K562 (cell line): ENCODE data around the gene CCNL2.

Experiments used
- CREB1 ChIP-seq, 2 experiments: sonication (generic) in 1 of 2; formaldehyde crosslinking in 1 of 2; IDR thresholded peaks; 2 replicates each; pipeline versions ENCODE4 v1.6.1 to v1.8.0; 2012 to 2022; ENCODE audit warnings: inconsistent platforms in 1 of 2, mild to moderate bottlenecking in 1 of 2, missing genetic modification reagents in 1 of 2, moderate library complexity in 1 of 2
- GTF2A2 ChIP-seq: IDR thresholded peaks from 2 replicates; pipeline ENCODE4 v1.6.1; 2016; ENCODE audit warnings: mild to moderate bottlenecking, missing genetic modification characterization, missing compliant biosample characterization
- MTF1 ChIP-seq: fragments of 250-450 bp; sonication (Bioruptor Pico); IDR thresholded peaks from 2 replicates; pipeline ENCODE4 v1.9.0; 2021; ENCODE audit warnings: moderate library complexity, mild to moderate bottlenecking, inconsistent platforms, borderline replicate concordance
- TF ChIP-seq, protein P1 (sequence below), 2 experiments: fragments of 450-650 bp in 1 of 2; sonication (generic) in 1 of 2; formaldehyde crosslinking in 1 of 2; IDR thresholded peaks in 1 of 2; conservative IDR thresholded peaks in 1 of 2; 2 replicates each; pipeline versions ENCODE4 v1.6.1 to v1.8.1; 2016 to 2023; ENCODE audit warnings: mild to moderate bottlenecking in 2 of 2, moderate library complexity in 2 of 2, inconsistent platforms in 1 of 2, missing genetic modification reagents in 1 of 2
- TF ChIP-seq, protein P2 (sequence below): sonication (generic); formaldehyde crosslinking; IDR thresholded peaks from 2 replicates; pipeline ENCODE4 v1.8.1; 2023; ENCODE audit warnings: missing genetic modification reagents, mild to moderate bottlenecking, borderline replicate concordance
- TF ChIP-seq, protein P3 (sequence below): conservative IDR thresholded peaks from 2 replicates; pipeline ENCODE4 v1.6.1; 2011; ENCODE audit warnings: low read depth, mild to moderate bottlenecking, low read length; ENCODE audit not compliant: control insufficient read depth

DNA sequence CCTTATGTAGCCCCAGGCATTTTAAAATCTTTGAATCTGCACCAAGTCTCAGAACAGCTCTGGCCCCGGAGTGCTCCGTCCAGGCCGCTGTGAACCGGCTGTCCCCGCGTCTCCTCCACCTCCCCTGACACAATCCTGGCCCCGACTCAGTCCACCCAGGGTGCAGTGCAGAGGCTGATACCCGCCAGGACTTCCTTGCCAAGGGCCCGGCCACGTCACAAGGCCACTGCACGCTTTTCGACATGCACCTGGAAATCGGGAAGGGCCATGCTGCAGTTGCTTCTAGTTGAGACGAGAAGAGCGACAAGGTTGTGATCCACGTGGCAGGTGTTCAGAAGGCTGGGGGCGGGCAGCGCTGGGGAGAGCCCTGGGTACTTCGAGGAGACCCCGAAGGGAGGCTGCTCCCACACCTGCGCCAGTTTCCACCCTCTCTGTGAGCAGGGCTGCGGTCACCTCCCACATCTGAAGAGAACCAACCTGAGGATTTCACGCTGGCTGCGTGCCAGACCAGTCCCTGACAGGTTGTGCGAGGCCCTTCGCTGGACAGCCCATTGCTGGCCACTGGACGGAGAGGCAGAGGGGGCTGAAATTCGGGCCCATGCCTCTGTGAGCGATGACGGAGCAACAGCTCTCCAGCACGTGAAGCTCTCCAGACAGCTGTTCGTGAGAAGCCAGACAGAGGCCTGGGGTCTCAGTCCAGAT, 43.1 kb upstream of the CCNL2 start:
- TF ChIP-seq, protein P1, sequence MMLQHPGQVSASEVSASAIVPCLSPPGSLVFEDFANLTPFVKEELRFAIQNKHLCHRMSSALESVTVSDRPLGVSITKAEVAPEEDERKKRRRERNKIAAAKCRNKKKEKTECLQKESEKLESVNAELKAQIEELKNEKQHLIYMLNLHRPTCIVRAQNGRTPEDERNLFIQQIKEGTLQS (IDR thresholded peaks at IDR 0.05): no peak
- TF ChIP-seq, protein P1 (CRISPR knock-in tag; conservative IDR thresholded peaks at IDR 0.05): no peak
- TF ChIP-seq, protein P2, sequence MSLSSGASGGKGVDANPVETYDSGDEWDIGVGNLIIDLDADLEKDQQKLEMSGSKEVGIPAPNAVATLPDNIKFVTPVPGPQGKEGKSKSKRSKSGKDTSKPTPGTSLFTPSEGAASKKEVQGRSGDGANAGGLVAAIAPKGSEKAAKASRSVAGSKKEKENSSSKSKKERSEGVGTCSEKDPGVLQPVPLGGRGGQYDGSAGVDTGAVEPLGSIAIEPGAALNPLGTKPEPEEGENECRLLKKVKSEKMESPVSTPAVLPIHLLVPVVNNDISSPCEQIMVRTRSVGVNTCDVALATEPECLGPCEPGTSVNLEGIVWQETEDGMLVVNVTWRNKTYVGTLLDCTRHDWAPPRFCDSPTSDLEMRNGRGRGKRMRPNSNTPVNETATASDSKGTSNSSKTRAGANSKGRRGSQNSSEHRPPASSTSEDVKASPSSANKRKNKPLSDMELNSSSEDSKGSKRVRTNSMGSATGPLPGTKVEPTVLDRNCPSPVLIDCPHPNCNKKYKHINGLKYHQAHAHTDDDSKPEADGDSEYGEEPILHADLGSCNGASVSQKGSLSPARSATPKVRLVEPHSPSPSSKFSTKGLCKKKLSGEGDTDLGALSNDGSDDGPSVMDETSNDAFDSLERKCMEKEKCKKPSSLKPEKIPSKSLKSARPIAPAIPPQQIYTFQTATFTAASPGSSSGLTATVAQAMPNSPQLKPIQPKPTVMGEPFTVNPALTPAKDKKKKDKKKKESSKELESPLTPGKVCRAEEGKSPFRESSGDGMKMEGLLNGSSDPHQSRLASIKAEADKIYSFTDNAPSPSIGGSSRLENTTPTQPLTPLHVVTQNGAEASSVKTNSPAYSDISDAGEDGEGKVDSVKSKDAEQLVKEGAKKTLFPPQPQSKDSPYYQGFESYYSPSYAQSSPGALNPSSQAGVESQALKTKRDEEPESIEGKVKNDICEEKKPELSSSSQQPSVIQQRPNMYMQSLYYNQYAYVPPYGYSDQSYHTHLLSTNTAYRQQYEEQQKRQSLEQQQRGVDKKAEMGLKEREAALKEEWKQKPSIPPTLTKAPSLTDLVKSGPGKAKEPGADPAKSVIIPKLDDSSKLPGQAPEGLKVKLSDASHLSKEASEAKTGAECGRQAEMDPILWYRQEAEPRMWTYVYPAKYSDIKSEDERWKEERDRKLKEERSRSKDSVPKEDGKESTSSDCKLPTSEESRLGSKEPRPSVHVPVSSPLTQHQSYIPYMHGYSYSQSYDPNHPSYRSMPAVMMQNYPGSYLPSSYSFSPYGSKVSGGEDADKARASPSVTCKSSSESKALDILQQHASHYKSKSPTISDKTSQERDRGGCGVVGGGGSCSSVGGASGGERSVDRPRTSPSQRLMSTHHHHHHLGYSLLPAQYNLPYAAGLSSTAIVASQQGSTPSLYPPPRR: no peak
- TF ChIP-seq, protein P3, sequence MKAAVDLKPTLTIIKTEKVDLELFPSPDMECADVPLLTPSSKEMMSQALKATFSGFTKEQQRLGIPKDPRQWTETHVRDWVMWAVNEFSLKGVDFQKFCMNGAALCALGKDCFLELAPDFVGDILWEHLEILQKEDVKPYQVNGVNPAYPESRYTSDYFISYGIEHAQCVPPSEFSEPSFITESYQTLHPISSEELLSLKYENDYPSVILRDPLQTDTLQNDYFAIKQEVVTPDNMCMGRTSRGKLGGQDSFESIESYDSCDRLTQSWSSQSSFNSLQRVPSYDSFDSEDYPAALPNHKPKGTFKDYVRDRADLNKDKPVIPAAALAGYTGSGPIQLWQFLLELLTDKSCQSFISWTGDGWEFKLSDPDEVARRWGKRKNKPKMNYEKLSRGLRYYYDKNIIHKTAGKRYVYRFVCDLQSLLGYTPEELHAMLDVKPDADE: no peak
- TF ChIP-seq CREB1 (IDR thresholded peaks at IDR 0.05): no peak
- no peak for TF ChIP-seq CREB1 (CRISPR knock-in tag; IDR thresholded peaks at IDR 0.05)
- no peak for TF ChIP-seq MTF1 (CRISPR knock-in tag)
- no peak for TF ChIP-seq GTF2A2
